Measurements from ENCODE around the gene KRTAP29-1. TPM values are rescaled to one million over a fixed set of nuclear protein-coding genes. Genes with fewer than 3 reads are reported as not detected.

KRTAP29-1 gene
- total RNA-seq, 1 experiment from 2014 or later = not detected

DNA sequence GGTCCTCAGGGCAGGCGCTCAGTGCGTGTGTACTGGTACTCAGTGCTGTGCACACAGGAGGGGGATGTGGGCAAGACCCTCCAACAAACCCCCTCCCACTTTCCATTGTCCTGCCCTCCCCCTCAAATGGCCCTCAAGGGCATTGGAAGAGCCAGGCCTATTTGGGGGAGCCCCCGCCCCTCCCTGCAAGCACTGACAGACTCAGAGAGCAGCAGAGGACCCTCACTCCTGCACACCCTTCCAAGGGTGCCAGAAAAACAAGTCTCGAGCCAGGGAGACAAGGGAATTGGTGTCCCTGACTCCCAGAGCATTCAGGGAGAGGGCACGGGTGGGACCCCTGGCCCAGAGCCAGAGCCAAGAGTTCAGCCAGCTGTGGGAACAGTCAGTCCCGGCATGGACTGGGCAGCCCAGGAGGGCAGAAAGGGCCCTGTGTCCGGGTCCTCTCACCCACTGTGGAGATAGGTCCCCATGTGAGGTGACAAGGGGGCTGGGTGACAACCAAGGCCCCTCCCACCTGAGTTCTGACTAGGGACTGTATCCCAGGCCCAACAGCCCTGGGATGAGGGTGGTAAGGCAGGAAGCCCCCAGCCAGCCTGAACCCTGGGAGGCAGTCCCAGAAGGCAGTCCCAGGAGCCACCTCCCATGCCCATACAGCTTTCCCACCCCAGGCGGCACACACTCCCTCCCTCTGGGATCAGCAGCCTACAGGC lies 24.9 kb upstream of the KRTAP29-1 start:
- H3K4me3 Mint-ChIP-seq = no peak overlapping the region
- Histone ChIP-seq H3K79me2 (ENCODE audit: insufficient read depth, low read length) (no peaks in the 10 kb centered on the region), H2AK5ac (ENCODE audit: insufficient read length, low read length) (no peak overlapping the region), H2BK120ac (ENCODE audit: low read depth, low read length, poor library complexity, severe bottlenecking) (no peak overlapping the region), H3K18ac (ENCODE audit: insufficient read length, low read depth, low read length) (no peak overlapping the region), H4K91ac (ENCODE audit: insufficient read length, low read depth, low read length) (no peak overlapping the region), H4K20me1 (ENCODE audit: control insufficient read depth, insufficient read depth, insufficient read length) (no peaks in the 10 kb centered on the region), H3K23ac (ENCODE audit: insufficient read length, low read depth, low read length) (no peak overlapping the region), H3K4ac (ENCODE audit: low read depth, low read length) (no peak overlapping the region), H3K9me3 (ENCODE audit: control insufficient read depth, low read depth, low read length) (no peaks in the 10 kb centered on the region), H3K4me1 (ENCODE audit: insufficient read depth, low read length) (no peaks in the 10 kb centered on the region), H2BK20ac (ENCODE audit: low read depth, low read length, poor library complexity, severe bottlenecking) (no peak overlapping the region), H3K56ac (ENCODE audit: insufficient read length, low read depth, low read length) (no peak overlapping the region), H3K4me2 (ENCODE audit: insufficient read depth, insufficient read length, low read length) (no peak overlapping the region), H2BK12ac (ENCODE audit: insufficient read length, low read depth, low read length) (no peak overlapping the region), H3T11ph (ENCODE audit: low read length) (no peak overlapping the region), H3K14ac (ENCODE audit: insufficient read depth, low read length) (no peak overlapping the region), H3K27ac (ENCODE audit: insufficient read length, low read depth, low read length) (no peak overlapping the region), H4K5ac (ENCODE audit: insufficient read length, low read depth, low read length) (no peak overlapping the region), H2BK15ac (ENCODE audit: low read depth, low read length) (no peak overlapping the region), H4K8ac (replicated peaks; ENCODE audit: insufficient read length, low read depth, low read length) (no peak overlapping the region), H2AFZ (ENCODE audit: low read length) (no peak overlapping the region), H3K27me3 (ENCODE audit: insufficient read depth, low read length) (no peaks in the 10 kb centered on the region), H3K23me2 (ENCODE audit: insufficient read length, low read depth, low read length, poor library complexity, severe bottlenecking) (no peaks in the 10 kb centered on the region), H2BK5ac (ENCODE audit: insufficient read length, low read length) (no peak overlapping the region), H3K79me1 (ENCODE audit: insufficient read depth, low read depth, low read length, poor library complexity, severe bottlenecking) (no peaks in the 10 kb centered on the region), H3K9ac (ENCODE audit: extremely low read depth, insufficient read length, low read length) (no peak overlapping the region)
- H3K27ac Mint-ChIP-seq = no peak overlapping the region
- TF ChIP-seq, protein P1, sequence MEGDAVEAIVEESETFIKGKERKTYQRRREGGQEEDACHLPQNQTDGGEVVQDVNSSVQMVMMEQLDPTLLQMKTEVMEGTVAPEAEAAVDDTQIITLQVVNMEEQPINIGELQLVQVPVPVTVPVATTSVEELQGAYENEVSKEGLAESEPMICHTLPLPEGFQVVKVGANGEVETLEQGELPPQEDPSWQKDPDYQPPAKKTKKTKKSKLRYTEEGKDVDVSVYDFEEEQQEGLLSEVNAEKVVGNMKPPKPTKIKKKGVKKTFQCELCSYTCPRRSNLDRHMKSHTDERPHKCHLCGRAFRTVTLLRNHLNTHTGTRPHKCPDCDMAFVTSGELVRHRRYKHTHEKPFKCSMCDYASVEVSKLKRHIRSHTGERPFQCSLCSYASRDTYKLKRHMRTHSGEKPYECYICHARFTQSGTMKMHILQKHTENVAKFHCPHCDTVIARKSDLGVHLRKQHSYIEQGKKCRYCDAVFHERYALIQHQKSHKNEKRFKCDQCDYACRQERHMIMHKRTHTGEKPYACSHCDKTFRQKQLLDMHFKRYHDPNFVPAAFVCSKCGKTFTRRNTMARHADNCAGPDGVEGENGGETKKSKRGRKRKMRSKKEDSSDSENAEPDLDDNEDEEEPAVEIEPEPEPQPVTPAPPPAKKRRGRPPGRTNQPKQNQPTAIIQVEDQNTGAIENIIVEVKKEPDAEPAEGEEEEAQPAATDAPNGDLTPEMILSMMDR (conservative IDR thresholded peaks at IDR 0.05) = no peak
- no peaks in the 10 kb centered on the region; the same call in 1 of the 2 replicates for H3K27me3 Mint-ChIP-seq (ENCODE audit: low read depth)
- no peak for DNase-seq
- no peaks in the 10 kb centered on the region for H3K36me3 Mint-ChIP-seq (ENCODE audit: insufficient read depth in 1 of 3, low read depth in 3 of 3)
- no peaks in the 10 kb centered on the region for H3K9me3 Mint-ChIP-seq
- peaks cover 3 to 4% of the 10 kb centered on the region in 2 experiments; a peak in 2 of 4 replicates for H3K4me1 Mint-ChIP-seq
- WGBS (ENCODE audit: extremely low coverage, insufficient read length, low lambda C conversion rate) = no CpG with 5 or more reads among the region's 8 CpGs
